PC-3 (cell line): ENCODE results near the gene GPA33.
"Not testable (repeated sequence)": the region's sequence is repeated elsewhere in the genome, so short reads cannot be mapped to it uniquely, and the experiment has no call there.

Experiments
- CTCF ChIP-seq: fragments of 300-600 bp; sonication (generic); conservative IDR thresholded peaks from 2 replicates; pipeline ENCODE4 v1.5.1; 2017; ENCODE audit warnings: antibody characterized with exemption, low read depth, mild to moderate bottlenecking, low read length
- EZH2 ChIP-seq: fragments of 300-600 bp; sonication (generic); IDR thresholded peaks from one replicate; pipeline ENCODE4 v1.6.1; 2017; ENCODE audit warnings: antibody characterized with exemption, mild to moderate bottlenecking, low read length; ENCODE audit not compliant: unreplicated experiment
- EZH2phosphoT487 ChIP-seq: fragments of 300-600 bp; sonication (generic); IDR thresholded peaks from 2 replicates; pipeline ENCODE4 v1.6.1; 2018; ENCODE audit warnings: mild to moderate bottlenecking, antibody characterized with exemption, low read length, borderline replicate concordance

GRCh38 chr1:167029553-167029952 lies 60.6 kb downstream of the GPA33 start:
- TF ChIP-seq CTCF, EZH2, EZH2phosphoT487: not testable (repeated sequence)
